Body of pancreas (tissue), 4 donors: ENCODE results near the gene TP53BP1.

Experiments
- CTCF ChIP-seq, 7 experiments: fragments of 450-650 bp in 4 of 7; fragments of 200-600 bp in 3 of 7; sonication (generic) in 3 of 7; IDR thresholded peaks; one replicate each; pipeline ENCODE4 v1.5.1; 2016 to 2019; ENCODE audit warnings: antibody characterized with exemption in 7 of 7
- POLR2A ChIP-seq, 3 donors: fragments of 450-650 bp; IDR thresholded peaks; one replicate each; pipeline ENCODE4 v1.6.1; 2016; ENCODE audit warnings: antibody characterized with exemption in 3 of 3, mild to moderate bottlenecking in 2 of 3

GRCh38 chr15:43538091-43538490 is 45.1 kb upstream of the TP53BP1 start:
- no peak for TF ChIP-seq CTCF (IDR thresholded peaks at IDR 0.05)
- no peak for TF ChIP-seq POLR2A (IDR thresholded peaks at IDR 0.05)
